Endothelial cell of umbilical vein (primary cell): ENCODE data around the gene JAZF1. TPM values are rescaled to one million over a fixed set of nuclear protein-coding genes. Genes with fewer than 3 reads are reported as not detected.
A peak's percentile ranks its signal among the peaks of the same experiment; 100 is the strongest.

Experiments used
- BruUV-seq: library from RNA; stranded (reverse); fragments of 400-500 nt; replicated peaks from 2 replicates; lab custom pipeline; 2021; lab: Mats Ljungman, UMichigan
- CTCF ChIA-PET: fragments of 300-600, 350-600 bp; sonication (Branson Sonifier 250); formaldehyde crosslinking; loops from one replicate; lab custom pipeline; 2021; ENCODE audit warnings: antibody characterized with exemption, inconsistent platforms; lab: Charles Lee
- POLR2A ChIA-PET: fragments of 300-600, 350-600 bp; sonication (Branson Sonifier 250); formaldehyde crosslinking; loops from one replicate; lab custom pipeline; 2021; ENCODE audit warnings: antibody characterized with exemption, inconsistent platforms; lab: Charles Lee
- DNase-seq: peaks from one replicate; pipeline ENCODE4 v3.0.0-alpha.2; 2011; ENCODE audit warnings: low read depth, low spot score
- FAIRE-seq: peaks from 2 replicates; lab custom pipeline; 2011; peaks lifted over from hg19 to GRCh38; lab: Jason Lieb, UNC
- H2AFZ ChIP-seq: 2 replicates; pipeline ENCODE4 v1.6.0; 2012; ENCODE audit warnings: low read depth, low read length, control low read depth, inconsistent platforms
- H3K27ac ChIP-seq: 2 replicates; pipeline ENCODE4 v1.5.1; 2011; ENCODE audit warnings: low read depth, mild to moderate bottlenecking, control low read depth, low read length, moderate library complexity; ENCODE audit not compliant: insufficient read depth
- H3K27me3 ChIP-seq, 2 experiments: 2 replicates each; pipeline versions ENCODE4 v1.6.0 to v1.6.1; 2011; ENCODE audit warnings: low read length in 2 of 2, mixed read lengths in 1 of 2; ENCODE audit not compliant: control insufficient read depth in 2 of 2, insufficient read depth in 2 of 2
- H3K36me3 ChIP-seq, 2 experiments: 2 replicates in 1 of 2; 3 replicates in 1 of 2; pipeline ENCODE4 v1.5.1; 2011; ENCODE audit warnings: low read length in 2 of 2, mild to moderate bottlenecking in 1 of 2, moderate library complexity in 1 of 2; ENCODE audit not compliant: control insufficient read depth in 2 of 2, insufficient read depth in 2 of 2; ENCODE audit errors: extremely low read depth in 1 of 2
- H3K4me1 ChIP-seq: 3 replicates; pipeline ENCODE4 v1.5.1; 2011; ENCODE audit warnings: mild to moderate bottlenecking, low read length; ENCODE audit not compliant: control insufficient read depth, insufficient read depth; ENCODE audit errors: extremely low read depth
- H3K4me2 ChIP-seq: 2 replicates; pipeline ENCODE4 v1.6.1; 2011; ENCODE audit warnings: low read length, control low read depth, mixed read lengths; ENCODE audit not compliant: insufficient read depth
- H3K4me3 ChIP-seq, 3 experiments: fragments of 200-600 bp in 1 of 3; sonication (generic), shearing (Covaris generic) in 1 of 3; replicated peaks in 1 of 3; 2 replicates each; pipeline ENCODE4 v1.5.1; 2011 to 2016; ENCODE audit warnings: control low read depth in 3 of 3, low read length in 3 of 3, mild to moderate bottlenecking in 2 of 3, inconsistent platforms in 1 of 3, low read depth in 1 of 3, moderate library complexity in 1 of 3; ENCODE audit not compliant: insufficient read depth in 1 of 3
- H3K79me2 ChIP-seq: 2 replicates; pipeline ENCODE4 v1.6.0; 2012; ENCODE audit warnings: low read length, inconsistent platforms; ENCODE audit not compliant: control insufficient read depth, insufficient read depth
- H3K9ac ChIP-seq: replicated peaks from 2 replicates; pipeline ENCODE3; 2011; ENCODE audit warnings: low read length, control low read depth; ENCODE audit not compliant: insufficient read depth; ENCODE audit errors: extremely low read depth
- H3K9me1 ChIP-seq: replicated peaks from 3 replicates; pipeline ENCODE4 v1.6.0; 2011; ENCODE audit warnings: mild to moderate bottlenecking, low read length; ENCODE audit not compliant: control insufficient read depth, insufficient read depth; ENCODE audit errors: extremely low read depth
- H3K9me3 ChIP-seq: replicated peaks from 2 replicates; pipeline ENCODE4 v1.5.1; 2012; ENCODE audit warnings: low read length, inconsistent platforms; ENCODE audit not compliant: control insufficient read depth, insufficient read depth
- H4K20me1 ChIP-seq: replicated peaks from 2 replicates; pipeline ENCODE3; 2011; ENCODE audit warnings: mild to moderate bottlenecking, low read length; ENCODE audit not compliant: control insufficient read depth, insufficient read depth; ENCODE audit errors: extremely low read depth
- MAX ChIP-seq: IDR thresholded peaks from 2 replicates; pipeline ENCODE4 v1.6.1; 2011; ENCODE audit not compliant: insufficient read depth, insufficient read length
- dilution Hi-C: fragments of 300-500 bp; cut with MboI; formaldehyde crosslinking; loops from one replicate; pipeline ENCODE4 v1.15.0; 2019; ENCODE audit warnings: low sequenced_read_pairs; ENCODE audit not compliant: extremely low pct_ligation_motif_present
- intact Hi-C: fragments of 100-400 bp; cut with micrococcal nuclease; formaldehyde crosslinking; loops from one replicate; pipeline ENCODE4 v1.10.0; 2022
- polyA plus RNA-seq, 4 experiments: library from polyadenylated mRNA; depleted of rRNA in 3 of 4; stranded (reverse) in 3 of 4; unstranded in 1 of 4; fragments of >200 nt; gene quantifications; 2 replicates each; pipeline versions ENCODE4 v1.2.1 to v1.2.3, GENCODE V29; 2011 to 2012; ENCODE audit warnings: missing spikeins in 1 of 4
- total RNA-seq: library from RNA; stranded (reverse); gene quantifications from 2 replicates; pipeline ENCODE4 v1.2.3, GENCODE V29; 2021
- TF ChIP-seq, protein P1 (sequence below), 2 donors: IDR thresholded peaks; 1 replicate in 1 of 2; 2 replicates in 1 of 2; pipeline ENCODE4 v1.5.1; 2011; ENCODE audit warnings: low read length in 2 of 2, mild to moderate bottlenecking in 2 of 2, moderate library complexity in 2 of 2, control low read depth in 1 of 2, inconsistent platforms in 1 of 2, low read depth in 1 of 2; ENCODE audit not compliant: insufficient read depth in 1 of 2; ENCODE audit errors: extremely low read depth in 1 of 2

Gene JAZF1
- total and polyA plus RNA-seq, 2 donors (not counting 3 experiments of a cell fraction or from before 2014, with no cell fraction given) = 2.5 to 16.9 TPM

DNA sequence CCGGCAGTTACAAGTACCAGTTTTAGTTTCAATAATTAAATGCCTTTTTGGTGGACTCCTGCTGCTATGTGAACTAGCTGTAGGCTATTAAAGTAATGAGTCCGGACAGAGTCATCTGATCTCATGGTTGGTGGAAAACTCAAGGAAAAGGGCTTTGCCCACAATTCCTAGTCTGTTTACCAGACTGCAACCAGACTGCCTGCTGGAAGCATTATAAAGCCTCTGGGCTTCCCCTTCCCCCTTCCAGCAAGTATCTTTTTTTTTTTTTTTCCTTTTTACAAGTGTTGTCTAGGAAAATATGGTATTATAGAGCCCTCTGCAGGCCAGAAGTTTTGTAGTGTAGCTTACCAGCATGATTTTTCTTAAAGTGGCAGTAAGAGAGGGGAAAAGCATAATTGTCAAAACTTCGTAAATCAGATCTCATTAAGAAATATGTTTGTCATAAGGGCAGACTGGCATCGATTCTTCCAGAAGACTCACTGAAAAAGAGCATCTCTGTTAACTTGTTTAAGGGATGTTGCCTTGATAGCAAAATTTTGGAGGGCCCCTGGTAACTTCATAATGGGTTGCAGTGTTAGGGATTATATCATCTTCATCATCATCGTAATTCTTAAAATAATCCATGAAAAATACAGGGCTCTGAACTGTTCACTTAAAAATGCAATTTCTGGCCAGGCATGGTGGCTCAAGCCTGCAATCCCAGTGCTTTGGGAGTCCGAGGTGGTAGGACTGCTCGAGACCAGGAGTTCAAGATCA is 259.3 kb downstream of the JAZF1 start:
- Histone ChIP-seq H3K9me1 (no peaks in the 10 kb centered on the region), H3K4me1 (peaks cover 37% of the 10 kb centered on the region), H3K79me2 (no peaks in the 10 kb centered on the region), H3K4me3 (no peak overlapping the region), H2AFZ (no peak overlapping the region), H3K4me2 (peak overlapping the region; percentile 50), H3K9ac (peak overlapping the region; percentile 34), H4K20me1 (no peaks in the 10 kb centered on the region), H3K9me3 (no peaks in the 10 kb centered on the region), H3K36me3 (no peaks in the 10 kb centered on the region), H3K27ac (no peak overlapping the region), H3K27me3 (no peaks in the 10 kb centered on the region)
- FAIRE-seq (peak; percentile 70), DNase-seq (peak; percentile 94)
- POLR2A ChIA-PET = interaction anchor here (0.7 kb wide), 1 partner anchor 205 kb away, joined by 3 read pairs; no protein-coding TSS in a partner anchor
- no TSS peak for BruUV-seq
- CTCF ChIA-PET = interaction anchor here (0.5 to 6.8 kb wide), 43 partner anchors 11 to 1757 kb away, joined by 3 to 148 read pairs (median 4); partner anchors contain the start of genes HIBADH, HOXA13 and TAX1BP1
- TF ChIP-seq, protein P1, sequence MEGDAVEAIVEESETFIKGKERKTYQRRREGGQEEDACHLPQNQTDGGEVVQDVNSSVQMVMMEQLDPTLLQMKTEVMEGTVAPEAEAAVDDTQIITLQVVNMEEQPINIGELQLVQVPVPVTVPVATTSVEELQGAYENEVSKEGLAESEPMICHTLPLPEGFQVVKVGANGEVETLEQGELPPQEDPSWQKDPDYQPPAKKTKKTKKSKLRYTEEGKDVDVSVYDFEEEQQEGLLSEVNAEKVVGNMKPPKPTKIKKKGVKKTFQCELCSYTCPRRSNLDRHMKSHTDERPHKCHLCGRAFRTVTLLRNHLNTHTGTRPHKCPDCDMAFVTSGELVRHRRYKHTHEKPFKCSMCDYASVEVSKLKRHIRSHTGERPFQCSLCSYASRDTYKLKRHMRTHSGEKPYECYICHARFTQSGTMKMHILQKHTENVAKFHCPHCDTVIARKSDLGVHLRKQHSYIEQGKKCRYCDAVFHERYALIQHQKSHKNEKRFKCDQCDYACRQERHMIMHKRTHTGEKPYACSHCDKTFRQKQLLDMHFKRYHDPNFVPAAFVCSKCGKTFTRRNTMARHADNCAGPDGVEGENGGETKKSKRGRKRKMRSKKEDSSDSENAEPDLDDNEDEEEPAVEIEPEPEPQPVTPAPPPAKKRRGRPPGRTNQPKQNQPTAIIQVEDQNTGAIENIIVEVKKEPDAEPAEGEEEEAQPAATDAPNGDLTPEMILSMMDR (IDR thresholded peaks at IDR 0.05; ENCODE audit: extremely low read depth in 1 of 2, insufficient read depth in 1 of 2, low read depth in 1 of 2, low read length in 2 of 2) = peak; percentile 42 to 45
- TF ChIP-seq MAX = no peak
- dilution Hi-C loops (no loop called here), intact Hi-C loops (loop anchor here (1.0 to 10.0 kb wide), 13 partner anchors 47 to 725 kb away; no protein-coding TSS in a partner anchor)
